Stimulated activated CD4-positive, alpha-beta T cell treated with anti-CD3 and anti-CD28 coated beads, Interleukin-15, amount 100 ng/mL, for 24 hours (primary cell): ENCODE results near the gene MTMR11.
A peak's percentile ranks its signal among the peaks of the same experiment; 100 is the strongest.

Source experiments
- DNase-seq: peaks from one replicate; pipeline ENCODE4 v3.0.0-alpha.2; 2020

MTMR11 gene

GRCh38 chr1:149936992-149937705 is 470 bp upstream of the MTMR11 start:
- DNase-seq, result peak; percentile 27

GRCh38 chr1:149934356-149934755 is 2.3 kb downstream of the MTMR11 start:
- DNase-seq, result no peak

DNA sequence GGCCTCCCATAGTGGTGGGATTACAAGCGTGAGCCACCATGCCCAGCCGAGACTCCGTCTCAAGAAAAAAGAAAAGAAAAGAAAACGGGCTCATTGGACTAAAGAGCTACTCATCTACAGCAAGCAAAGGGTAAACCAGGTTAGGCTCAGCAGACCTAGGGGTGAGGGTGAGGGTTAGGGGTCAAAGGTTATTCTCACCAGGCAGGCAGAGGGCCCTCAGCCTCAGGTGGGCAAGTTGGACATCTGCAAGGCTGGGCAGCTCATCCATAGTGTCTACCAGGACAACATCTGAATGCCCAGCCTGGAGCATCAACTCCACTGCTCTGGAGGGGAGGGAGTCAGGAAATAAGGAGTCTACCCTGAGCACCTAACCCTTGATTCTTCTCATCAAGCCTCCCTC is 3.5 kb downstream of the MTMR11 start:
- DNase-seq, result no peak

DNA sequence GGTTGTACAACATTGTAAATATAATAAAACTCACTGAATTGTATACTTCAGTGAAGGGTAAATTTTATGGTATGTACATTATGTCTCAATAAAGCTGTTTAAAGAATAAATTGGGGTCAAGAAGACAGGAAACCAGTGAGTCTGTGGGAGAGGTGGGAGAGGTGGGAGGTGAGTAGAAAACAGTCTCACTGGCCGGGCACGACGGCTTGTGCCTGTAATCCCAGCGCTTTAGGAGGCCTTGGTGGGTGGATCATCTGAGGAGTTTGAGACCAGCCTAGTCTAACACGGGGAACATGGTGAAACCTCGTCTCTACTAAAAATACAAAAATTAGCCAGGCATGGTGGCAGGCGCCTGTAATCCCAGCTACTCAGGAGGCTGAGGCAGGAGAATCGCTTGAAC is 4.2 kb downstream of the MTMR11 start:
- DNase-seq, result no peak

DNA sequence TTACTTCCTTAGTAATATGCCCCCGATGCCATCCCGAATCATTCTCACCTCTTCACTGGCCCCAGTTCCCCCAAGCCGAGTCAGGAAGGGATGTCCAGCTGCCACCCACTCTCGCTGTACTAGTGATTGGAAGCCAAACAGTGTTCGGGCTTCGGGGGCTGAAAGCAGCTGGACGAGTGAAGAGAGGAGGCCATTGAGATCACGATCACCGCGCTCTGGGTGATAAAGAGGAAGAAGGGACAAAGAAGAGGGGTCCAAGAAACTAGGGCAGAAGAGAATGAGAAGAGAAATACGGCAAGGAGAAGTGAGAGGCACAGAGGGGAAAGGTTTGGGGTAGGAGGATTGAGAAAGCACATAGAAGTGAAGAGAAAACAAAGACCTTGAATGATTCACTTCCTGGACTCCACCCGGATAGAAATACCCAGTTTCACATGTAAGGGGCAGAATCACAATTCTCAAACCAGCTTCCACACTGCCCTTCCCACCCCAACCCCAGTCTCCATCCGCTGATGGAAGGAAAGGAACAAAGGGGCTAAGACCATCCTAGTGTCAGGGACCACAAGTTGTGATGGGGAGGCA is 5.4 kb downstream of the MTMR11 start:
- no peak for DNase-seq

- no peak for DNase-seq
Measured at GRCh38 chr1:149929856-149930255, 6.8 kb downstream of the MTMR11 start.

- no peak for DNase-seq
Measured at GRCh38 chr1:149928401-149928724, 8.3 kb downstream of the MTMR11 start.

DNA sequence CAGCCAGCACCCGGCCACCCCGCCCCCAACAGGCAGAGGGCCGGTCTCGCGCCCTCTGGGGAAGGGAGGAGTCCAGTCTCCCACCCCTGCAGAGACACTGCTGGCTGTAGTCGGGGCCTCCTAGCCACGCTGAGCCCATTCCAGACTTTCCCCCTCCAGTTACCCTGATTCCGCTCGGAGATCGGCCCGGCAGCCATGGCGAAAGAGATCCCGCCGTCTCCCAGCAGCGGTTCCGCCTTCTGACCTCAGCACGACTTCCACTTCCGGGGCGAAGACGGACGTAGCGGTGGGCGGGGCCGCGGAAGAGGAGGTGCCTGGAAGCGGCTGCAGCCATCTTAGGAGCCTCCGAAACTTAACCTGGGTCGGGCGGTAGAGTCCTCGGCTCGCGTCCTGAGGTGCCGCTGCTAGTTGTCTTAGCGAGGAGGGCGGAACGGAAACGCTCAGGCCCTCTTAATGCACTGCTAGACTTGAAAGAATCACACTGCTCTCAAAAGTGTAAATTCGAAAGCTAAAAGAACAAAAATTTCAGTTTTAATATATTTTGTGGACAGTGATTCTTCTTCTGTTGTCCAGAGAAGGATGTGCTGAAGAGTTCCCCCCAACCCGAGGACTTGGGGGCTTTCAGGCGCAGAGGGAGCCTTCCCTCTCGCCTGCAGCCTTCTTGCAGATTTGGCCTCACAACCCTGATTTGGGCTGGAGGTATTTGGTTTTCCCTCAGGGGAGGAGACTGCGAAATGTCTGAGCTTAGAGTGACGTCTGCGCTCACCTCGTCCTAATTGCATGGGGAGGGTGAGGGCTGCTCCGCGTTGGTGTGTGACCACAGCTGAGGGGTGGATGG is 8.9 kb downstream of the MTMR11 start, which contains the start of gene SF3B4:
TSS of gene SF3B4 (minus strand) at position 241 of the 838 bp plus-strand sequence. CDS start at position 197, 44 bp downstream.
- peak; percentile 96 for DNase-seq

DNA sequence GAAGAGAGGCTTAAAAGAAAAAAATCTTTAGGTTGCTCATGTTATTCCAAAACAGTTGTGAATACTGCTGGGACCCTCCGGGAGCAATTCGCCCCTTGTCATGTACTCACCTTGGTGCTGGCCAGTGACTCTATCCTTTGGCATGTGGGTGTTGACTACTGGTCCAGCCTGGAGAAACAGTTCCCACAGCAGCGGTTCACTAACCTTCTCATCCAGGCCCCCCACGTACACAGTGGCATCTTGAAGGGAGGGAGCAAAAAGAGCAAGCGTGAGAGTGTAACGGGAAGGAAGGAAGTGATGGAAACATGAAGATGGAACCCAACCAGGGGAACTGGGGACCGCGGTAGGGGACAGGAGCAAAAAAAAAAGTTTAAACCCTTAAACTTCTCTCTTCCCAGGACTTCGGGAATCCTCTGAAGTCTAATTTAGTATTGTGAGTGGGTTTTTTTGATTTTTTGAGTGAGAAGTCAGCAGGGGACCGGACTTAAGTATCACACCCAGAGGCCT is 9.6 kb downstream of the MTMR11 start:
- no peak for DNase-seq

DNA sequence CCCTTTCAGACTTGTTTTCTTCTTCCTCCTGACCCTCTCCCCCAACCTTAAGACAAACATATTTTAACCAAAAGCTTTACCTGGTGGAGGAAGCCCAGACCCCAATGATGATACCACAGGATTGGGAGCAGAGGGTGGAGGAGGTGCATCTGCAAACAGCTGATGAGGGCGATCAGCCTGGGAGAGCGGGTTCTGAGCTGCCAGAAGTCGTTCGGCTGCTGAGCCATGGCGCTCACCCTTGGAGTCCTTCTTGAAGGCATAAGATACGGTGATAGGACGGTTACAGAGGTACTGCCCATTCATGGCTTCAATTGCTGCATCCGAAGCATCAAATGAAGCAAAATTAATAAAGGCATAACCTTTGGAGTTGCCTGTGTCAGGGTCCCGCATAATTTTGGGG is 10.4 kb downstream of the MTMR11 start:
- DNase-seq, result no peak

DNA sequence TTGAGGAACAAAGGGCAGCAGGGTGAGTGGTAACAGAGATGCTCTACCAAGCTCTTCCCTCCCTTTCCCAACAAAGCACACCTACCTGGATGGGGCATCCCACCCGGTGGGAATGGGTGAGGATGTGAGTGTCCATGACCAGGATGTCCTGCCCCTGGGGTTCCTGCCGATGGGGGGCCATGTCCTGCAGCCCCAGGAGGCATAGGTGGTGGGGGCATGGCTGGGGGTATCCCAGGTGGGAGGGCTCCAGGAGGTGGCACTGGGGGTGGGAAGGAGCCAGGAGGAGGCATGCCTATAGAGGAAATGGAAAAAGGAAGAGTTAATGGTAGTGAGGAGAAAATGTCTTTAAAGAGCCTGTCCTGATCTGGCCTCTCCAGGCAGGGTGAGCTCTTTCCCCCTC is 10.9 kb downstream of the MTMR11 start:
- no peak for DNase-seq

DNA sequence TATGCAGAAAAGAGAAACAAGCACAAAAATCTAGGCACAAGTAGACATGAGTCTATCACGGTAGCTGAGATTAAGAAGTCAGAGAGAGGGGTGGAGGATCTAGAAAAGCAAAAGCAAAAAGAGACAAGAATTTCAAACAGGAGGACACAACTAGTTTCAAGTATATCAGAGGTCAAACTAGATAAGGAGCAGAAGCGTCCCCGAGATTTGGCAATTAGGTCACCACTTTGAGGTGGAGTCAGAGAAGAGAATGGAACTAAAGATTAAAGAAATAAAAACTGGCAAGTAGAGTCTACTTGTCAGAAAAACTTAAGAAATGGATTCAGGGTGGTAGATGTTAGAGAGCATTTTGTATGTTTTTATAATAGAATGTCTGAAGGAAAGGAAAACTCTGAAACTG is 11.3 kb downstream of the MTMR11 start:
- no peak for DNase-seq

- DNase-seq, result no peak
Measured at GRCh38 chr1:149923626-149924025, 13.1 kb downstream of the MTMR11 start.

DNA sequence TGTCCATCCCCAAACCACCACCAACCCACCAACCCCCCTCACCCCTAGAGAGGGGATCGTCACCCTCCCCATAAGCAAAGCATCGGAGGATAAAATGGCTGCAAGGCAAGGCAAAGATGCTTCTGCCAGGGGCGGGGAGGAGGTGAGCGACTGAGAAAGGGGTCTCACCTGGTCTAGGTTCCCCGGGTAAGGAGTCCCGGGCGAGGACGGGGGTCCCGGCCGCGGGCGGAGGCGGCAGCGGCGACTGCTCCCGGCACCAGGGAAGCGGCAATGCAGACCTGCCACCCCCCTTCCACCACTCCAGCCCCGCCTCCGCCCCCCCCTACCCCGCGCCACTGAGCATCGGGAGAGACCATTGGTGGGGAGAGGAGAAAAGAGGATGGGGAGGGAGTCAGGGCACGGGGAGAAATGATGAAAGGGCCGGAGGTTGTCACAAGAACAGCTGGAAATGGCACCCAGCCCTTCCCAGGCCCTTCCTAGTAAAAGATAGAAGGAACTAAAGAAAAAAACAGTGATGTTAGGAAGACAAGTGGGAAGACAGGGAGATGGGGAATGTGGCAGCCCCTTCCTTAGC is 19.0 kb downstream of the MTMR11 start, which contains the start of gene SV2A:
TSS of gene SV2A (minus strand) at position 274 of the 574 bp plus-strand sequence. CDS start 4,004 bp downstream, outside the sequence.
- peak; percentile 62 for DNase-seq

DNA sequence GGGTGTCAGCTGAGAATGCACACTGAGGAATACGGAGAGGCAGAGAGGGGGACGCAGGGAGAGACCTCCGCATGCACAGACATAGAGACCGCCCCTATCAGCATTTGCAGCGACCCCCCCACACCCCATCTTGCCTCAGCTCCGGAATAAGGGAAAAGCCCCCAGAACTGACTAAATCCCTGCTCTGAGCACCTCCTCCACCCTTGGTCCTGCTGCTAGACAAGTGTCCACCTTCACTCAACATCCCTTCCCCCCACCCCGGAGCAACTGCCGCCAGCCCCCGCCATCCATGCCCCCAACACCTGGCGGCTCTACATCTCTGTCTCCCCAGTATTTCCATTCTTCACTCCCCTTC is 19.8 kb downstream of the MTMR11 start:
- no peak for DNase-seq

DNA sequence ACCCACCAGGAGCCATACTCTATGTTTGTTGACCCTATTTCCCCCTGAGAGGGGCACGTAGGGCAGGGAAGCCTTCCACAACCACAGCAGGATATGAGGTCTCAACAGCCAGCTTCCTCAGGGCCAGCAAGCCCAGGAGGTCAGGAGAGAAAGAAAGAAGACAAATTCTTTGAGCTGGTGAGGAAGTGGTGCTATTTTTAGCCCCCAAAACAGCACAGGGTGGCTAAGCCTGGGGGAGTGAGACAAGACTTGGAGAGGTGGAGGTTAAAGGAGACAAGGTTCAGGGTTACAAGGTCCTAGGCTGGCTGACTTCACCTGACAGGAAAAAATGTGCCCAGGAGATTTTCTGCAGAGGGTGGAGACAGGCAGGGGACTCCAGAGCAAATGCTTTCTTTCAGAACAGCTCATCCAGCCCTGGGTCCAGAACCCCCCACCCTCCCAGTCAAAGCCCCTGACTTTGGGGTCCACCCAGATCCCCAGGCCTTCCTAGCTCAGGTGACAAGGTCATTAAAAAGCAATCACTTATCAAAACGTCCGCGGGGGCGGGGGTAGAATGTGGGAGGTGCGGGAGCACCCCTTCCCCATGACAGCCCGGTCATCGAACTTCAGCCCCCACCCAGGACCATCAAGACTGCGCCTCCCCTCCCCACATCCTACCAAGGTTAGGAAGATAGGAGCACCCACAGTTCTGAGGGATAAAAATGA is 20.3 kb downstream of the MTMR11 start:
- DNase-seq, result no peak

GRCh38 chr1:149915429-149916192 is 21.1 kb downstream of the MTMR11 start:
- DNase-seq, result no peak

DNA sequence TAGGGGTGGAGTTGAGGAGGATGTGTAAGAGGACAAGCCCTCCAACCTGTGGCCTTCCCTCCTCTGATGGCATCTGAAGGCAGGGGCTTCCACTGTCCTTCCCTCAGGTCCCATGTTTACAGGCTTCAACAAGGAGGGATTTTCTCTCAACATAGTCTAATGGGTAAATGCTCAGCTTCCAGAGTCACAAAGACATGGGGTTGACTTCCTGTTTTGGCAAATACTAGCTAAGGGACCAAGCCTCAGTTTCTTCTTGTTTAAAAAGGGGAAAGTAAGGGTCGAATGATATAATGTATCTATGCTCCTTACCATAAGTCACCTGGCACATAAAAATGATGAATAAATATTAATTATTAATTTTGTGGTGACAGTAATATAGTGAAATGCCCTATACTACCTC is 22.1 kb downstream of the MTMR11 start:
- DNase-seq, result no peak

DNA sequence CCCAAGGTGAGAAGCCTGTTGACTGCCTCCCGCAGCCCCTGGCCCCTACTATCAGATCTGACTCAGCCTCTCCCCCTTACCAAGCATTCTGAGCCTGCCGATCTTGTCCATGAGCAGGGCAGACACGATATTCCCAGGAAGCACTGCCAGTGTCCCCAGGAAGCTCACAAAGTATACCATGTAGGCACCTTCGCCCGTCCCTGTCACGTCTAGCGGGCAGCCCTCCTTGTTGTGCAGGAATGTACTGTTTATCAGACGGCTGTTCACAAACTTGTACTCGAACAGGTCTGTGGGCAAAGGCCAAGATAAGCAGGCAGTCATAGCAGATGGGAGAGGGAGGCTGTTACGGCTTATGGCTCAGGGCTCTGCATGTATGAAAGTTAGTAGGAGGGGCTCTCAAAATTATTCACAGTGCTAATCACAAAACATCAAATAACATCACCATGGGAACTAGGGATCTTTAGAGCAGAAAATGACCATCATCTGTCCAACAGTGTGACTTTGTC is 30.1 kb downstream of the MTMR11 start:
- DNase-seq, result no peak

DNA sequence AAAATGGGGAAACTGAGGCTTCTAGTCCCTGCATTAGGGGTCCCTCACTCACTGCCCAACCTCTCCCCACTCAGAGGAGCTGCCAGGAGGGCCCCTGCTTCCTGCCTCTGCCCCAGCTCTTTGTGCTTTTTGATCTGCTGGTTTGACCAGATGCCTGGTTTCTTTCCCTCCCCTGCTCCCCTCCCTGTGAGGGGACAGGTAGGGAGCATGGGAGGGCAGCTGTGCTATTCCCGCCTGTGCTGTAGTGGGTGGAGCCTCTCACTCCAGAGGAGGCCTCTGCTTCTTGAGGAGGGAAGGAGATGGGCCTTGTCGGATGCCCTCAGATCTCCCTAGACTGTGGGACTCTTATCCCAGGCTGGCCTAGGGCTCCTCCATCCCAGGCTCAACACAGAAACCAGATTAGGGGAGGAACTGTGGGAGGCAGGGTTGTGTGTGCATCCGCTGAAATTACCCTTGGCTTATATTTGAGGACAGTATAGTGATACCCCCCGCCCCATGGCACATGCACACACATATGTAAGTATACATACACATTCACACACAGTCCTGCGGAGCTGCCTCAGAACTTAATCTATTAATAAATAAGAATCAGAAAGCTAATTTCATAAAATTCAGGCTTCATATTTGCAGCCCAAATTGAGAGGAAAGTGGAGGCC is 32.7 kb downstream of the MTMR11 start:
- no peak for DNase-seq
